Right atrium auricular region (tissue), 2 donors: Measurements from ENCODE around the gene JRKL. TPM values are rescaled to one million over a fixed set of nuclear protein-coding genes. Genes with fewer than 3 reads are reported as not detected.

Experiments
- DNase-seq: peaks from one replicate; pipeline ENCODE4 v3.0.0-alpha.2; 2019; ENCODE audit warnings: low spot score
- H3K27ac ChIP-seq, 2 donors: fragments of 200-600 bp; sonication (generic); 1 replicate in 1 of 2; 2 replicates in 1 of 2; pipeline ENCODE4 v1.5.1; 2016 to 2019
- H3K27me3 ChIP-seq, 2 donors: fragments of 200-600 bp; sonication (generic); one replicate each; pipeline versions ENCODE4 v1.5.1 to v1.6.0; 2017 to 2019
- H3K36me3 ChIP-seq: fragments of 200-600 bp; sonication (generic); one replicate; pipeline ENCODE4 v1.5.1; 2016
- H3K4me1 ChIP-seq, 2 donors: fragments of 200-600 bp; sonication (generic); one replicate each; pipeline versions ENCODE4 v1.5.1 to v1.6.0; 2017 to 2019
- H3K4me3 ChIP-seq, 2 donors: fragments of 200-600 bp; sonication (generic); 1 replicate in 1 of 2; 2 replicates in 1 of 2; pipeline ENCODE4 v1.5.1; 2017 to 2019; ENCODE audit warnings: mild to moderate bottlenecking in 1 of 2, moderate library complexity in 1 of 2
- H3K9me3 ChIP-seq, 2 donors: fragments of 200-600 bp; sonication (generic); one replicate each; pipeline ENCODE4 v1.5.1; 2019
- total RNA-seq, 2 donors: library from RNA; depleted of rRNA; stranded (reverse); fragments of >200 nt; gene quantifications; one replicate each; pipeline ENCODE4 v1.1.0, GENCODE V29; 2016
- TF ChIP-seq, protein P1 (sequence below), 2 donors: fragments of 200-600 bp; sonication (generic); IDR thresholded peaks; one replicate each; pipeline ENCODE4 v1.5.1; 2019; ENCODE audit warnings: antibody characterized with exemption in 2 of 2

JRKL gene
- total RNA-seq, 2 donors from 2014 or later = 4.2 to 4.8 TPM

DNA sequence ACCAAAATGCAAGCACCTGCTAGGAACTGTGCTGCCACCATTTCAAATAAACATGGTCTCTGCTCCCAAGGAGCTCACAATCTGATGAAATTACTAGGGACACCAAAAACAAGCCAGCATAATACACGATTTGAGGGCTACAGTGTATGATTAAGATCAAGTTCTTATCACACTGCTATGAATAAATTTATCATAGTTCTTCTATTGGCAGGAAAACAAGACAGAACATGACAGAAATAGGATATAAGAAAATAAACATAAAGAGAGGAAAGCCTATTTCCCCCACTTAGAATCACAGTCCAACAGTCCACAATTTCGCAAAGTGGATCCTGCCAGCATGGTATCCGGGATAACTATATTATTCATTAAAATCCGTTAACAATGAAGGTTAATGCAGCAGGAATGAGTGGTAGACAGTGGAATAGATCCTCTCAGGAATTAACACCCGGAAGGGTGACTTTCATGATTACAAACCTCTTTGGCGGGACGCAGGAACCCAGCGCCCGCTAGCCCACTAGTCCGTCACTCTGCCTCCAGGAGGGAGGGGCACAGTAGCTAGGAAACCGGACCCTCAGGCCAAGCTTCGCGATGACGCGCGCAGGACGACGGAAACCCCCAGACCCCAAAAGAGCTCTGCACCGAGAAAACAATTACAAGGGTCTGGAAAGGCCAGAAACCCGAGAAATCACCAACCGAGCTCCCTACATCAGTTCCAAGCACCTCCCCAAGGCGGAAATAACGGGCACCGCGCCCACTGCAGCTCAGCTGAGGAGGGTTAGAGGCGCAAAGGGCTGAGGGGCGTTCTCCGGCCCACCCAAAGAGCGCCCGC is 708 bp upstream of the JRKL start:
- no peaks in the 10 kb centered on the region for H3K36me3 ChIP-seq
- H3K4me1 ChIP-seq = peaks cover 0 to 19% of the 10 kb centered on the region in 2 donors
- H3K27me3 ChIP-seq = no peaks in the 10 kb centered on the region
- peak overlapping the region; percentile 87 to 90 for H3K4me3 ChIP-seq
- H3K9me3 ChIP-seq = no peaks in the 10 kb centered on the region
- DNase-seq = no peak
- TF ChIP-seq, protein P1, sequence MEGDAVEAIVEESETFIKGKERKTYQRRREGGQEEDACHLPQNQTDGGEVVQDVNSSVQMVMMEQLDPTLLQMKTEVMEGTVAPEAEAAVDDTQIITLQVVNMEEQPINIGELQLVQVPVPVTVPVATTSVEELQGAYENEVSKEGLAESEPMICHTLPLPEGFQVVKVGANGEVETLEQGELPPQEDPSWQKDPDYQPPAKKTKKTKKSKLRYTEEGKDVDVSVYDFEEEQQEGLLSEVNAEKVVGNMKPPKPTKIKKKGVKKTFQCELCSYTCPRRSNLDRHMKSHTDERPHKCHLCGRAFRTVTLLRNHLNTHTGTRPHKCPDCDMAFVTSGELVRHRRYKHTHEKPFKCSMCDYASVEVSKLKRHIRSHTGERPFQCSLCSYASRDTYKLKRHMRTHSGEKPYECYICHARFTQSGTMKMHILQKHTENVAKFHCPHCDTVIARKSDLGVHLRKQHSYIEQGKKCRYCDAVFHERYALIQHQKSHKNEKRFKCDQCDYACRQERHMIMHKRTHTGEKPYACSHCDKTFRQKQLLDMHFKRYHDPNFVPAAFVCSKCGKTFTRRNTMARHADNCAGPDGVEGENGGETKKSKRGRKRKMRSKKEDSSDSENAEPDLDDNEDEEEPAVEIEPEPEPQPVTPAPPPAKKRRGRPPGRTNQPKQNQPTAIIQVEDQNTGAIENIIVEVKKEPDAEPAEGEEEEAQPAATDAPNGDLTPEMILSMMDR (IDR thresholded peaks at IDR 0.05) = no peak
- H3K27ac ChIP-seq = peak overlapping the region; percentile 92 to 93

DNA sequence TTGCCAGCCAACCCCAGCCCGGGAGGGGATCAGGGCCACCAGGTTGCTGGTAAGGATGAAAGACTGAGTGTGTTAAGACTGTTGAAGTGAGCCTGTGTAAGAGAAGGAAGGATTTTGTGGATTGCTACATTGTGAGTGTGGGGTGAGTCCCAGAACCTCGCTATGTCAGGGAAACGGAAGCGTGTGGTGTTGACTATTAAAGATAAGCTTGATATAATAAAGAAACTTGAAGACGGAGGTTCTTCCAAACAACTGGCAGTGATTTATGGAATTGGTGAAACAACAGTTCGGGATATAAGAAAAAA is 627 bp downstream of the JRKL start:
- no peaks in the 10 kb centered on the region for H3K27me3 ChIP-seq
- H3K4me1 ChIP-seq = peaks cover 0 to 19% of the 10 kb centered on the region in 2 donors
- H3K4me3 ChIP-seq = peak overlapping the region; percentile 87 to 90
- no peaks in the 10 kb centered on the region for H3K9me3 ChIP-seq
- peak overlapping the region; percentile 92 to 93 for H3K27ac ChIP-seq
- H3K36me3 ChIP-seq = no peaks in the 10 kb centered on the region
- DNase-seq = no peak
- TF ChIP-seq, protein P1 (IDR thresholded peaks at IDR 0.05) = no peak

DNA sequence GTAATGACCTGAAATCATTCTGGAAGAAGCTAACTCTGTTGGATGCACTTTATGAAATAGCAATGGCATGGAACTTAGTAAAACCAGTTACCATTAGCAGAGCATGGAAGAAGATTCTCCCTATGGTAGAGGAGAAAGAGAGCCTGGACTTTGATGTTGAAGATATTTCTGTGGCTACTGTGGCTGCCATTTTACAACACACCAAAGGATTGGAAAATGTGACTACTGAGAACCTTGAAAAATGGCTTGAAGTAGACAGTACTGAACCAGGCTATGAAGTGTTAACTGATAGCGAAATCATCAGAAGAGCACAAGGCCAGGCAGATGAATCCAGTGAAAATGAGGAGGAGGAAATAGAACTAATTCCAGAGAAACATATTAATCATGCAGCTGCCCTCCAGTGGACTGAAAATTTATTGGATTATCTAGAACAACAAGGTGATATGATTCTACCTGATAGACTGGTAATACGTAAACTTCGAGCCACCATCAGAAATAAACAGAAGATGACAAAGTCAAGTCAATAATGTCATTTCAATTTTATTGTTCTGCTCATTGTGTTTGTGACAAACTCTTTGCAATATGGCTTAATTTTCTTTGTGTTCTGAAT is 2.0 kb downstream of the JRKL start:
- H3K4me3 ChIP-seq = no peak overlapping the region
- H3K36me3 ChIP-seq = no peaks in the 10 kb centered on the region
- H3K4me1 ChIP-seq = peaks cover 0 to 19% of the 10 kb centered on the region in 2 donors
- TF ChIP-seq, protein P1 (IDR thresholded peaks at IDR 0.05) = no peak
- no peak for DNase-seq
- H3K9me3 ChIP-seq = no peaks in the 10 kb centered on the region
- H3K27me3 ChIP-seq = no peaks in the 10 kb centered on the region
- no peak overlapping the region for H3K27ac ChIP-seq

DNA sequence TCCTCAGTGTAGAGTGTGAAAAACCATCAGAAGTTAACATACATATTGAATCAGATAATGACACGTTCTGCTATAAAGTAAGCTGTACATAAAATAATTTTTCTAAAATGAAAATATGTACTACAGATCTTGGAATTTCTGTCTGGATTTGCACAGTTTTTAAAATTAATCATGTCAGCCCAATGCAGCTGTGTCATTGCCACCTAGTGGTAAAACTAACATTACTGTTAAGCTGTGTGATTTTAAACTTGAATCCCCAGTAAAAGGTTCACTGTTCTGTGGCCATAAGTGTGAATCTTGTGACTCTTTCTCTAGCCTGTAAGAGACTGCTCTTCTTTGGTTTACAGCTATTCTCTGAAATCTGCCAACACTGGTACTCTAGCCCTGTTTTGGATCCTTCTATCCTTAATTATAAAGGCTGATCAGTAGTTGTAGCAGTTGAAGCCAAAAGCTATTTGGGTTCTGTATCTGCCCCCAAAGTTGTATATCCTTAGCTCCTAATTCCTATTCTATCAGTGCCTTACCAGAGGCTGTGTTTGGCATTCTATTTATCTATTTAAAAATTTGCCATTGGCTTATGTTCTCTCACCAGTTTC is 4.0 kb downstream of the JRKL start:
- TF ChIP-seq, protein P1 (IDR thresholded peaks at IDR 0.05) = peak; percentile 64 to 78

DNA sequence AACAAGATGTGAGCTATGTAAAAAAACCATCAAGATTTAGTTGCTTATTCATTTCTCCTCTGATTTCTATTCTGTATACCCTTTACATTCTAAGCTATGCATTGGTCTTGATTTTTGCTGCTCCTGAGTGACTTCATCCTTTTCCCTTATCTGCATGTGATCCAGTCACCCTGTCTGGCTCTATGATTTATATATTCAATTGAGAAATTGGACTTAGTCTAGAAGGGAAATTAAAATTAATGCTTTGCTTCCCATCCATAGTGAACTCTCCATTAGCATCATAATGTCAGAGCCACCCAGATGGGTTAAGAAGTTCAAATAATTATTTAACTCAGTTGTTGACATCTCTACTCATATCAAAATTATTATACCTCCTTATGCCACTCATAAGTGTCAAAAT is 5.0 kb downstream of the JRKL start:
- no peaks in the 10 kb centered on the region for H3K36me3 ChIP-seq
- H3K27ac ChIP-seq = no peak overlapping the region
- TF ChIP-seq, protein P1 (IDR thresholded peaks at IDR 0.05) = no peak
- H3K9me3 ChIP-seq = no peaks in the 10 kb centered on the region
- H3K27me3 ChIP-seq = no peaks in the 10 kb centered on the region
- H3K4me1 ChIP-seq = peaks cover 0 to 8% of the 10 kb centered on the region in 2 donors
- no peak overlapping the region for H3K4me3 ChIP-seq
- no peak for DNase-seq

More for the DNA sequence above, 4.0 kb downstream of the JRKL start:
- Histone ChIP-seq H3K9me3 (no peaks in the 10 kb centered on the region), H3K27me3 (no peaks in the 10 kb centered on the region), H3K4me1 (peaks cover 0 to 11% of the 10 kb centered on the region in 2 donors), H3K36me3 (no peaks in the 10 kb centered on the region), H3K27ac (no peak overlapping the region), H3K4me3 (no peak overlapping the region)
- no peak for DNase-seq
